Myocyte (in vitro differentiated cells): ENCODE data around the gene LDAH. TPM values are rescaled to one million over a fixed set of nuclear protein-coding genes. Genes with fewer than 3 reads are reported as not detected.
"Not testable (repeated sequence)": the region's sequence is repeated elsewhere in the genome, so short reads cannot be mapped to it uniquely, and the experiment has no call there.

Source experiments
- DNase-seq: peaks from one replicate; pipeline ENCODE4 v3.0.0-alpha.2; 2012; ENCODE audit warnings: low read depth
- total RNA-seq: library from RNA; depleted of rRNA; stranded (reverse); fragments of >200 nt; gene quantifications from 2 replicates; pipeline ENCODE4 v1.2.3, GENCODE V29; 2014

LDAH gene
- total RNA-seq, 1 donor from 2014 or later: 14.7 TPM

- no peak for DNase-seq
Measured at GRCh38 chr2:20723543-20723942, 99.4 kb downstream of the LDAH start.

GRCh38 chr2:20722592-20723240 lies 100.2 kb downstream of the LDAH start:
- DNase-seq: no peak

DNA sequence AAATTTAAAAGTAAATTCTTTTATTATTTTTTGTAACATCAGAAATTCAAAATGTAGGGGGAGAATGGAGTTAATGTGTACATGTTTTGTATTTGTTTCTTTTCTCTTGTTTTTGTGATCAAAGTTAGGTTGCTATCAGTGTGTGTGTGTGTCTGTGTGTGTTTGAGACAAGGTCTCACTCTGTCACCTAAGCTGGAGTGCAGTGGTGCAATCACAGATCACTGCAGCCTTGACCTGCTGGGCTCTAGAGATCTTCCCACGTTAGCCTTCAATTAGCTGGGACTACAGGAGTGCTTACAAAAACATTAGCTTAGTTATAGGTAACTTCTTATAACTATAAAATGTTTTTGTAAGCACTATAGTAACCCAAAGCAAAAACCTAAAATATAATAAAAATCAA lies 105.3 kb downstream of the LDAH start:
- DNase-seq: no peak

DNA sequence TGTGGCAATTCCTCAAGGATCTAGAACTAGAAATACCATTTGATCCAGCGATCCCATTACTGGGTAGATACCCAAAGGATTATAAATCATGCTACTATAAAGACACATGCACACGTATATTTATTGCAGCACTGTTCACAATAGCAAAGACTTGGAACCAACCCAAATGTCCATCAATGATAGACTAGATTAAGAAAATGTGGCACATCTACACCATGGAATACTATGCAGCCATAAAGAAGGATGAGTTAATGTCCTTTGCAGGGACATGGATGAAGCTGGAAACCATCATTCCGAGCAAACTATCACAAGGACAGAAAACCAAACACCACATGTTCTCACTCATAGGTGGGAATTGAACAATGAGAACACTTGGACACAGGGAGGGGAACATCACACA lies 106.7 kb downstream of the LDAH start:
- DNase-seq: not testable (repeated sequence)

- not testable (repeated sequence) for DNase-seq
Measured at GRCh38 chr2:20714412-20714811, 108.5 kb downstream of the LDAH start.

GRCh38 chr2:20713585-20713984 lies 109.3 kb downstream of the LDAH start:
- DNase-seq: not testable (repeated sequence)

GRCh38 chr2:20711641-20712040 lies 111.3 kb downstream of the LDAH start:
- not testable (repeated sequence) for DNase-seq

GRCh38 chr2:20707601-20708000 lies 115.3 kb downstream of the LDAH start:
- DNase-seq: no peak

DNA sequence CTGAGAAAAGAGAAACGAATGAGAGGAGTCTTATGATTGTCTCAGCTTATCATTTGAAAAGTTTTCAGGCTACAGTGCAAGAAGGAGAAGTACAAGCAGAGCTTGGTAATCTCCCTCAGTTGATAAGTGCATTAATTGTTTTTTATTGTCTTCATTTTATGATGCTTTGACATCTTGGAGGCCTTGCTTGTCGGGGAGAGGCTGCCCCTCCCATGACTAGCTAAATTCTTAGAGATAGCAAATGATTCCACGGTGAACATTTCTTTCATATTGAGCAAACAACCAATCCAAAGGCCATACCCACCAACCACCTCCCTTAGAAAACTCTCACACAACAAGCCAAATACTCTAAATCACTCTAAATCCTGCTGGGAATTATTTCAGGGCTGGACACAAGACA lies 116.1 kb downstream of the LDAH start:
- no peak for DNase-seq

GRCh38 chr2:20706217-20706616 lies 116.7 kb downstream of the LDAH start:
- DNase-seq: no peak

- DNase-seq: no peak
Measured at GRCh38 chr2:20704886-20705285, 118.0 kb downstream of the LDAH start.

- DNase-seq: no peak
Measured at GRCh38 chr2:20702563-20702962, 120.3 kb downstream of the LDAH start.

GRCh38 chr2:20698916-20699613 lies 123.8 kb downstream of the LDAH start:
- DNase-seq: peak; percentile 18

- no peak for DNase-seq
Measured at GRCh38 chr2:20697322-20697934, 125.5 kb downstream of the LDAH start.

DNA sequence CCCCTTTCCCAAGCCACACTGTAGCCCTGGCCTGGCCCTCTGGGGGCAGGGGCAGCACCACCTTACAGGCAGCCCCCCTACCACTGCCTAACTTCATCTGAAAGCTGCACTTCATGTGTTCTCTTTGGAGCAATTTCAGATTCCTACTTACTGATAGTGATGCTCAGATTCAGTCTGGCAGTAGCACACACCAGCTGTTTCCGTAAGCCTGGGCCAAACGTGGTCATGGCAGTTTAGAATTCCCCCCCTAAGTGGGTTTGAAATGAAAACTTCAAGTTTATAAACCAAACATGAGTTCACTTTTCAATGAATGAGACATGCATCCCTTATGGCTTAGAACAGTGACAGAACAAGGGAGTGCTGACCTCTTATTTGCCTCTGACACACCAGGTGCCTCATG lies 126.5 kb downstream of the LDAH start:
- no peak for DNase-seq

DNA sequence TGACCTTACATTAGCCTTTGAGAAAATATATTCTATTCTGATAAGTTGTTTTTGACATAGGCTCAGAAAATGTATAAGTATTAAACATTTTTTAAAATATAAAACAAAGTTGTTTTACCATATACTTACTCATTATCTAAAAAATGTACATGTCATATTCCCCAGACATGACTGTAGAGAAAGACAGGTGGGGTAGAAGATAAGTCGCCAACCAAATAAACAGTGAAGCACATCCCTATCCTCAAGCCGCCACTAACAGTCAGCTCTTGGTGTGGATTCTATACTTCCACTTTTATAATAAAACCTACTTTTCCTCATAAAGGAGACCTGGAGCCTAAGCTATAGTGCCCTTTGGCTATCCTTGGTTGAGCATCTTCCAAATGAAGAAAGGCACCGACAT lies 129.6 kb downstream of the LDAH start:
- DNase-seq: no peak

- no peak for DNase-seq
Measured at GRCh38 chr2:20692081-20692480, 130.8 kb downstream of the LDAH start.

GRCh38 chr2:20691076-20691734 lies 131.7 kb downstream of the LDAH start:
- no peak for DNase-seq

- DNase-seq: no peak
Measured at GRCh38 chr2:20689428-20690264, 133.3 kb downstream of the LDAH start.

GRCh38 chr2:20687260-20687832 lies 135.6 kb downstream of the LDAH start:
- no peak for DNase-seq

- DNase-seq: no peak
Measured at GRCh38 chr2:20684581-20685063, 138.3 kb downstream of the LDAH start.
